Measurements from ENCODE around the gene IFT122.

GRCh38 chr3:129421988-129422745, 17.9 kb upstream of the IFT122 start:
- TF ChIP-seq CTCF (IDR thresholded peaks at IDR 0.05): no peak
- no peak for TF ChIP-seq EP300 (IDR thresholded peaks at IDR 0.05)
